ENCODE data around the gene ZNF565.
"Not testable (repeated sequence)": the region's sequence is repeated elsewhere in the genome, so short reads cannot be mapped to it uniquely, and the experiment has no call there.

The ZNF565 gene

GRCh38 chr19:36136964-36137686 is 77.3 kb downstream of the ZNF565 start:
- H3K9me3 Mint-ChIP-seq: no peaks in the 10 kb centered on the region
- H3K36me3 Mint-ChIP-seq (ENCODE audit: insufficient read depth): peaks cover 33% of the 10 kb centered on the region
- ATAC-seq (replicated peaks) (no peak), DNase-seq (no peak)
- peaks cover 18 to 24% of the 10 kb centered on the region in 2 donors for H3K4me1 Mint-ChIP-seq (ENCODE audit: low read depth in 2 of 2)
- peak overlapping the region in 1 of 2 donors; percentile 85 for H3K27ac Mint-ChIP-seq
- peak overlapping the region in 1 of 2 donors; percentile 42 for H3K4me3 Mint-ChIP-seq
- no peaks in the 10 kb centered on the region for H3K27me3 Mint-ChIP-seq

GRCh38 chr19:36134867-36135266 is 79.6 kb downstream of the ZNF565 start:
- DNase-seq; H3K4me3 Mint-ChIP-seq; ATAC-seq (replicated peaks); H3K9me3 Mint-ChIP-seq; H3K27ac Mint-ChIP-seq; H3K27me3 Mint-ChIP-seq: not testable (repeated sequence)
- Mint-ChIP-seq H3K36me3 (ENCODE audit: insufficient read depth) (peaks cover 12% of the 10 kb centered on the region), H3K4me1 (ENCODE audit: low read depth in 2 of 2) (peaks cover 13 to 20% of the 10 kb centered on the region in 2 donors)

All from effector memory CD8-positive, alpha-beta T cell (primary cell).